GM21529 (cell line): Measurements from ENCODE around the gene ZNF142.

Experiments used
- ATAC-seq: cut with Tn5 transposase; IDR thresholded peaks from one replicate; pipeline ENCODE4 v1.9.1; 2021; ENCODE audit not compliant: unreplicated experiment

ZNF142 gene

DNA sequence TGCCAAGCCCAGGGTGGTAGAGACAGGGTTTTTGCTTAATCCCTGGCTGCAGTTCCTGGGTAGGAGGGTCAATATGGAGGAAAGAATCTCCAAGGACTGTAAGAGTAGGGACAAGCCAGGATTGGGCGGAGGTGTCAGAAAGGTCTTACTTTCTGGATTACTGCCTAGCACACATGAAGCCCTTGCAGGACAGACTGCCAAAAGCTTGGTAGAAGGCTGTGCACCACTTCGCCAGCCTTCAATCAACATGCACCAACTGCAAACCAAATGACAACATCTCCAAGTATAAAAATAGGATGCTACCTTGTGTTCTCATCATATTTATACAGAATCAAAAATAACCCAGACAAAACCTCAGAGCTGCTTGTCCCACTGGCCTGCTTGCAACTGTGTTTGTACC is 3.7 kb downstream of the ZNF142 start:
- no peak for ATAC-seq

DNA sequence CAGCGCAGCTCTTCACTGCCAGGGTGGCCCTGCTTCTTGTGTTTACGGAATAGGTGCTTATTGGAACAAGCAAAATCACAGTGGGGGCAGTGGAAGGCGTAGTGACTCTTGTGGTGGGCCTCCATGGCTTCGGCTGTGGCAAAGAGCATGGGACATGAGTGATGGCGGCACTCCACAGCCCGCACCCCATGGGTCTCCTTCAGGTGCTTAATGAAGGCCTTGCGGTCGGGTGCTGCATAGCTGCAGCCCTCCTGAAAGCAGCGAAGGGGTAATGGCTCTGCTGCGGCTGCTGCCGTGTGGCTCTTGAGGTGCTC is 10.7 kb downstream of the ZNF142 start:
- no peak for ATAC-seq

DNA sequence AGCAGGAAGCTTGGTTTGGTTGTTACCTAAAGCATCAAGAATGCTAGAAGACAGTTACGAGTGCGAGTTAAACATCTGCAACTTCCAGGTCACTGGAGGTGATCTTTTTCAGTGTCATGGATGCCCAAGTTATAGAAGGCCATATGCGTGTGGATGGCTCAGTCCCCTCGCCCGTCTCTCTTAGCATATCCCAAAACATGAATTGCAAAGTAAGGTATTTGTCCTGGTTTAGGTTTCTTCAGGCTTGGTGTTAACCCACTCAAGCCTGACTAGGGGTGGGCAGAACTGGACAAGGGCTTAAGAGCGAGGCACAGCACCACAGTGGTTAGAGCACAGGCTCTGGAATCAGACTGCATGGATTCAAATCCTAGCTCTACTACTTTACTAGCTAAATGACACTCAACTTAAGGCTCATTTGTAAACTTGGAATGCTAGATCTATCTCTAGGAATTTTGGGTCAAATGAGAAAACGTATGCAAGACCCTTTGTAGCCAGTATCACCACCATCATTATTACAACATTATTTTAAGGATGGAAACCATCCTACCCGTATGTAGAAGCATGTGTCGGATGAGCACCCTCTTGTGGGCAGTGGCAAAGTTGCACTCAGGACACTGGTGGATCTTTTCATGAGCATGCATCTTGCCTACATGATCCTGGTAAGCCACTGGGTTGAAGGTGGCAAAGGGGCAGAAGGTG is 11.2 kb downstream of the ZNF142 start:
- peak; percentile 54 for ATAC-seq

DNA sequence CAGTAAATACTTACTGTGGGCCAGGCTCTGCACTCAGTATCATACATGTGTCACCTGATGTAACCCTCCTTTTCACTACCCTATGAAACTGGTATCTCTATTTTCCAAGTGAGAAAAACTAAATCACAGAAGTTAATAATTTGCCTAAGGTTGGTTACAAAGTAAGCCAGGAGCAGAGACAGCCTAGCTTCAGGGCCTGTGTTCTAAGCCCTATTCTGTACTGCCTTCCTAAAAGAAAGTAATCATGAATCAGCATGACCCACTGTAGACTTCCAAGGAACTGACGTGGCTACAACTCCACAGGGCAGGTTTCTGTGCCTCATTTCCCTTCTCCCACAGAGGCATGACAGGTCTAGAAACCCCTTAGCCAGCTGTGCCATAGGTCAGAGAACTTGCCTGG is 14.3 kb downstream of the ZNF142 start:
- ATAC-seq = peak; percentile 43

DNA sequence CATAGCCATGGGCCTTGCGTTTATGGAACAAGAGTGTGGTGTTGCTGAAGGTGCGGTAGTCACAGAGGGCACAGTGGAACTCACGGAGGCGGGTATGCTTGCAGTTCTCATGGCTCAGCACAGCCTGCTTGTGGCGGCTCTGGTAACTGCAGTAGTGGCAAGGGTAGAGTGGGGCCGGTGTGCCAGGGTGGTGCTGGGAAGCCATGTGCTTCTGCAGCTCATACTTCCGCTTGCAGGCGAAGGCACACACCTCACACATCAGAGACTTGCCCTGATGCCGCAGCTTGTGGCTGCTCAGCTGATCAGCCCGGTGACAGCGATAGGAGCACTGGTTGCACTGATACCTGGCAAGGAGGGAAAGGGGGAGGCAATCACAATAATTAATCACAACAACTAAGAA is 14.7 kb downstream of the ZNF142 start:
- ATAC-seq = no peak

DNA sequence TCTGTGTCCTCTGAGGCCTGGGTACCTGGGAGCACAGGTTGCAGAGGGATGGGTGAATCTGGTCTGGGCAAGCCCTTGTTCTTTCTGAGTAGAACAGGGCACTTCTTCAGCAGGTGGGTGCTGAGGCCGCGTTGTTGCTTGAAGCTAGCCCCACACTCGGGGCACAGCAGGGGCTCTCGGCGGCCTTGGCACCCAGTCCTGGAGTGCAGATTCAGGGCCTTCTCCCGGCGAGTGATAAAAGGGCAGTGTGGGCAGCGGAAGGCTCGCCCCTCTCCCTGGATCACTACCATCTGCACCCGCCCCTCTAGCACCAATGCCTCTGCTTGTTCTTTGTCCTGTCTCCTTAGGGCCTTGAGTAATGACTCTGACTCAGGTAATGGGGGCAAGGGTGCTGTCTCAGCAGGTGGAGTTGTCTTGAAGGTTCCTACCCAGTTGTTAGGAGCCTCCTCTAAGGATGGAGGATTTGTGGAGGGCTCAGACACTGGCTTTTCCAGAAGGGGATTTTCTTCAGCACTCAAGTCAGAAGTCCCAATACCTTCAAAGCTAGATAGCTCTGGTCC is 15.6 kb downstream of the ZNF142 start:
- no peak for ATAC-seq

DNA sequence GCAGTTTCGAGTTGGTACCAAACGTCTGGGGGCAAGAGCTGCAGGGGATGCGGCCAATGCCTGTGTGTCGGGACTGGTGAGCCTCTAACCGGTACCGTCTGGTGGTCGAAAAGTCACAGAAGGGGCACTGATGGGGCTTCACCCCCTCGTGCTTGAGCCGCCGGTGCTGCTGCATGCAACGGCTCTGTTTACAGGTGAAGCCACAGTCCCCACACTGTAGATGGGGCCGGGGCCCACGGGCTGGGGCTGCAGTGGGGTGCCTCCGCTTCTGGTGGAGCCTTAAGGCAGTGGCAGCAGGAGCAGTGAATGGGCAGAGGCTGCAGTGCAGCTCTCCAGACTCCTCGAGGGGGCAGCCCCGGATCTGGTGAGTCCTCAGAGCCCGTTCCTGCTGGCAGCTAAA is 16.6 kb downstream of the ZNF142 start:
- ATAC-seq = no peak

DNA sequence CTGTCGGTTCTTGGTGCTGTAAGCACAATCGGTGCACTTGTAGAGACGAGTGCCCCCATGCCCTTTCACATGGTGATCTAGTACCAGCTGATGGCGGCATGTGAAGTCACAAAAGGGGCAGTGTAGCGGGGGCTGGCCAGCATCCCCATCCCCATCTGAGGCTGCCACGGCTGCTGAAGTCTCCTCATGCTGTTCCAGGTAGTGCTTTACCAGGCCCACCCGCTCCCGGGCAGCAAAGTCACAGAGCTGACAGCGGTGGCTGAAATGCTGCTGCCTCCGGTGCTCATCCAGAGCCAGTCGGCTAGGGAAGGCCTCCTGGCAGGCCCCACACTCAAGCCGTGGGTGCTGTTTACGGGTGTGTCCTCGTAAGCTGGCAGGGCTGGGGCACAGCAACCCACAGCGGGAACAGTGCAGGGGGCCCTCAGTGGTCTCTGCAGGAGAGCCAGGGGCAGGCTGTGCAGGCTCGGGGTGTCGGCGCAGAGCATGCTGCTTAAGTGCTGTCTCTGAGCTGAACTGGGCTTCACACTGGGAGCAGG is 17.2 kb downstream of the ZNF142 start:
- no peak for ATAC-seq

DNA sequence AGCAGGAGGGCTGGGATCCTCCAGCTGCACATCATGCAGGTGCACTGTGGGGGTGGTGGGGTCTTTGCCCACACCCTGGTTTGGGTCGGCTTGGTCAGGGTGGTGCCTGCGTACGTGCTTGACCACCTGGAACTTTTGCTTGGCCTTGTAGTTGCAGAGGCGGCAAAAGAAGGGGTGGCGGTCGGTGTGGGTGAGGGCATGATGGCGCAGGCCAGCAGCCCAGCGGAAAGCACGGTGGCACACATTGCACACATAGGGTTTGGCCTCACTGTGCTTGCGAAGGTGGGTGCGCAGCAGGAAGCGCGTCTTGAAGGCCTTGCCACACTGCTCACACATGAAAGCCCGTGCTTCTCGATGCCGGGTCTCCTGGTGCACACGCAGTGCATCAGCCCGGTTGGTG is 21.1 kb downstream of the ZNF142 start:
- no peak for ATAC-seq

DNA sequence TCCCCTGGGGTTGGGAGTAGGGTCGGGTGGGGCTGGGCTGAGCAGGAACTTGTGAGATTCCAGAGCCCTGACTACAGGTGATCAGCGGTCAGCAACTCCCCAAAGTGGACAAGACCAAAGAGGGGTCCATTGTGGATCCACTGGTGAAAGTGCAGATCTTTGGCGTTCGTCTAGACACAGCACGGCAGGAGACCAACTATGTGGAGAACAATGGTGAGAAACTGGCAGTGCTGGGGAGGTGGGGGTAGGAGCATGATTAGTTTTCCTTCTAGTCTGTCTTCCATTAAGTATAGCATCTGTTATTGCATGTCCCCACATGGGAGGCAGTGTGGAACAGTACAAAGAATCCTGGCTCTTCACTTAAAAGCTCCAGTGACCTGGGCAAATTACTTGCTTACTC is 23.7 kb downstream of the ZNF142 start:
- no peak for ATAC-seq

DNA sequence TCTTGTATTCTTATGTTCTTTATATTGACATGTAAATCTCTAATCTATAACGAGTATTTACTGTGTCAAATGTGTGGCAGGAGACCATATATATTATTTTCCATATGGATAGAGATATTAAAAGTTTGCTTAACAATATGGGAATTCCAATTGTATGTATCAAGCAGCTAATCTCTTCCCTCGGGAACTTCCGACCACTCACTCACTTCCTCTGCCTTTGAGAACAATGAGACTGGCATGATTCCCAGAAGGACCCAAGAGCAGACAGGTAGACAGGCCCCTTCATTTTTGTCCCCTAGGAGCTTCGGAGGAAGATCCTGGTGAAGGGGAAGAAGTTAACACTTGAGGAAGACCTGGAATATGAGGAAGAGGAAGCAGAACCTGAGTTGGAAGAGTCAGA is 27.6 kb downstream of the ZNF142 start:
- ATAC-seq = no peak

DNA sequence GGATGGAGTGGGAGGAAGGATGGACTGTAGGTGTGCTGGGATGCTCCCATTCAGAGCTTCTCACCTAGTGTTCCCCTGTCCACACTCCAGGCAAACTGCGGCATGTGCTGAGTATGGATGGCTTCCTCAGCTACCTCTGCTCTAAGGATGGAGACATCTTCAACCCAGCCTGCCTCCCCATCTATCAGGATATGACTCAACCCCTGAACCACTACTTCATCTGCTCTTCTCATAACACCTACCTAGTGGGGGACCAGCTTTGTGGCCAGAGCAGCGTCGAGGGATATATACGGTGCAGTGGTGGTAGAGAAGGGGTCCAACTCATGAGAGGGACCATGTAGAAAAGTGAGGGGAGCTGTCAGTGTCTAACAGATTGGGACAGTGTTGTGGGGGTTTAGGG is 31.5 kb downstream of the ZNF142 start:
- no peak for ATAC-seq

DNA sequence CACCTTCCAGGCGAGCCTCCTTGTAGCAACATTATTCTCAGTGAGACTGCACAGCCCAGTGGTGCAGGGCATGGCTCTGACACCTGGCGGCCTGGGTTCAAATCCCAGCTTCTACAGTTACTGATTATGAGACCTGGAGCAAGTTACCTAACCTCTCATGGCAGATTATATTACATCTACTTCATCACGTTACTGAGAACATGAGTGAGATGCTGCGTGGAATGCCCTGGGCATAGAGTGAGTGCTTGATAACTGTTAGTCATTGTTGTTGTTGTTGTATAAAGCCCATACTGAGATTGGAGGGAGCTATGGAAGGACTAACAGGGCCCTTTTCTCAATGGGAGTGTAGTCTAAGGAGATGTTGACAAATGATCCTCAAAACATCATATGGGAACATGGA is 33.1 kb downstream of the ZNF142 start:
- ATAC-seq = no peak

DNA sequence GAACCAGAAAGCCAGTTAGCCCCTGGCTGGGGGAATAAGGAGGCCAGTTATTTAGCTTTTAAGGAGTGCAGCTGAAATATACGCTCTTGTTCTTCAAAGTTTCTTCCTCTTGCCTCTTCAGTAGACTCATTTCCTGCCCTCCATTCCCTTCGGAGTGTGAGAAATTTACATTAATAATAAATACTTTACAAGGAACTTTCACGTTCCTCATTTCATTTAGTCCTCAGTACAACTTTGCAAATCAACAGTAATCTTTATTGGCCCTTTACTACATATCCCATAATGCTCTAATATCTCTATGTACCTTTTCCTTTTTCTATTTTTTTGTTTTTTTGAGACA is 36.1 kb downstream of the ZNF142 start:
- ATAC-seq = no peak

DNA sequence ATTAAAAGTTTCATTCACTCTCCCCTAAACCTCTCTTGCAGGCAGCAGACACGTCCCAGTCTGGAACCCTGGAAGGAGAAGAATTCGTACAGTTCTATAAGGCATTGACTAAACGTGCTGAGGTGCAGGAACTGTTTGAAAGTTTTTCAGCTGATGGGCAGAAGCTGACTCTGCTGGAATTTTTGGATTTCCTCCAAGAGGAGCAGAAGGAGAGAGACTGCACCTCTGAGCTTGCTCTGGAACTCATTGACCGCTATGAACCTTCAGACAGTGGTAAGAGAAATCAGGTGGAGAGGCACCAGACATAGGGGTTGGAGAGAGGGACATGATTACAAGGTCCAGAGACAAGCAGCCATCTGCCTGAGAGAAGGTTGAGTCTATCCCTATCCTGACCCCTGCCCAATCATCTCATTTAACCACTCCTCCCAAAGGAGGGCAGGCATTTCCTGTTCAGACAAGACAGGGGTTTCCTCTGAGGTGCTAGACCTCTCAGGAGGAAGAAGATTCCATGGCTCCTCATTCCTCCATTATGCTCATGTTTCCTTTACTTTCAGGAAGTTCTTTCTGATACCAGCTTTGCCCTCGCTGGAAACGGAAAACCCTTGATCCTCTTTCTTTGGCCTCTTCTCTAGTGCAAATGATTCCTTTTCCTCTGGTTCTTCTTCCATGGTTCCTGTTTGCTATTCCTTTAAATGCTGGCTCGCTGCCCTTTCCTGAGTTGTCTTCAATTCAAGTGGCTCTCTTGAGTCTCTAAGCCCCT is 36.6 kb downstream of the ZNF142 start:
- ATAC-seq = no peak

DNA sequence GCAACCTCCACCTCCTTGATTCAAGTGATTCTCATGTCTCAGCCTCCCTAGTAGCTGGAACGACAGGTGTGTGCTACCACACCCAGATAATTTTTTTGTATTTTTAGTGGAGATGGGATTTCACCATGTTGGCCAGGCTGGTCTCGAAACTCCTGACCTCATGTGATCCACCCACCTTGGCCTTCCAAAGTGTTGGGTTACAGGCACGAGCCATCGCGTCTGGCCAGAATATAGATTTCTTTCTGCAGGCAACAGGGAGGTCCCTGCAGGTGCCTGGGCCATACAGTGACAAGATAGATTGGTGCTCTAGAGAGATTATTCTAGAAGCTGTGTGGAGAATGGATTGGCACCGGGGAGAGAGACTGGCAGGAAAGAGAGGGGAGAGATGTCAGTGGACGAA is 38.4 kb downstream of the ZNF142 start:
- no peak for ATAC-seq

DNA sequence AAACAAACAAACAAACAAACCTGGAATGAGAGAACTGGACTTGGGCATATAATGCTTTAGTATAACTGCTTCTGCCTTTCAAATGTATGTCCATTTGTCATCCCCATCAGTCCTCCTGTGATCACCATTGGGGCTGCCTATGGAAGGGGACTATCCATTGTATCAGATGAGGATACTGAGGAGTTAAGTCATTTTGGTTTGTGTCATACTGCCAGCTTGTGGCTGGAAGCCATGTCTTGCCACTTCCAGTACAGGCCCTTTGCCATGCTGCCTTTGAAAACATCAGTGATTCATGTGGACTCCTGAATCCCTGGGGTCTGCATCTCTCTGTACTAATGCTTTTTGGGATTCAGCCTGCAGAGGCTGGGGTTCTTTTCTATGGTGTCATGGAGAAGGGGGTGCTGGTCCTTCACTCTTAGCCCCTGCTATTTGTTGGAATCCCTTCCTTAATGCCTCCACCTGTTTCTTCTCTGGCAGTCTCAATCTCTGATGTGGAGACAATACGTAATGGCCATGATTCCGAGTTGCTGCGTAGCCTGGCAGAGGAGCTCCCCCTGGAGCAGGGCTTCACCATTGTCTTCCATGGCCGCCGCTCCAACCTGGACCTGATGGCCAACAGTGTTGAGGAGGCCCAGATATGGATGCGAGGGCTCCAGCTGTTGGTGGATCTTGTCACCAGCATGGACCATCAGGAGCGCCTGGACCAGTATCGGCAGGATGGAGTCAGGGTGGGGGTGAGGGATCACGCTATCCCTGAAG is 41.1 kb downstream of the ZNF142 start:
- ATAC-seq = no peak

DNA sequence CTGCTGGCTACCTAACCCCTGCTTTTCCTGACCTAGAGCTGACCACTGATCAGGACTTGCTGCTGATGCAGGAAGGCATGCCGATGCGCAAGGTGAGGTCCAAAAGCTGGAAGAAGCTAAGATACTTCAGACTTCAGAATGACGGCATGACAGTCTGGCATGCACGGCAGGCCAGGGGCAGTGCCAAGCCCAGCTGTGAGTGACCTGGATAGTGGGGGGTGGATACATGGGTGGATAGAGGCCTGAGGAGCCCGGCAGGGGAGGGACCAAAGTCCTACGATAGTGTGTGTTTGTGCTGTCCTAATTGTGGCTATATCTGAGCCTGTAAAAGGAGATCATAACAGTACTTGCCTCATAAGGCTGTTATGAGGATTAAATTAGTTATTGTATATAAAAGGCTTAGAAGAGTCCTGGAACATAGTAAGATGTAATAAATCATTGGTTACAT is 43.5 kb downstream of the ZNF142 start:
- ATAC-seq = no peak

DNA sequence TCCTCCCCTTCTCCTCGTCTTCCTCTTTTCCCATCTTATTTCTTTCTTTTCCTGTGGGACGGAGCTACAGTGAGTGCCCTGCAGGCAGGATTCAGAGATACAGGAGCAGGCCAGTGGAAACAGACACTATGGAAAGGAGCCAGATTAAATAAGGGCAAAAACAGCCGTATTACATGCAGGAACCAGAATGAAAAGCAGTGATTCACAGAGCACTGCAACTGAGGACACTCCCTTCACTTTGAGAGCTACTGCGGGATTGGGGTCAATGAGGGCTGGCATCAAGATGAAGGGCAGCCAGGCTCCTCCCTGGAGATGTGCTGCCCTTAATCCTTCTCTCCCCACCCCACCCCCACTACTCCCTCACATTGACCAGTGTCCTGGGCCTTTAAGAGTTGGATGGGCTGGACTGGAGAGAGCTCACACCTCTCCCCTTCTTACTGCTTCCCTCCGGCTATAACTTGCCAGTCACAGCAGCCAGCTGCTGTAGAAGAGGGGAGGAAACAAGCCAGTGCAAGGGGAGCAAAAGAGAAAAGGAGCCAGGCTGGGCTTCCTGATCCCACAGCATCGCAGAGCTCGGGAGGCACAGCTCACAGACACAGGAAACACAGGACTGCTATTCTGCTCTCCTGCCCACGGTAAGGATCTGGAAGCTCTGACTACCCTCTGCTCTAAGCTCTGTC is 51.8 kb downstream of the ZNF142 start, which contains the start of gene PLCD4:
Gene PLCD4 (plus strand): TSS at position 464 of the 680 bp plus-strand sequence. CDS start 7,841 bp downstream, outside the sequence.
- ATAC-seq = no peak

DNA sequence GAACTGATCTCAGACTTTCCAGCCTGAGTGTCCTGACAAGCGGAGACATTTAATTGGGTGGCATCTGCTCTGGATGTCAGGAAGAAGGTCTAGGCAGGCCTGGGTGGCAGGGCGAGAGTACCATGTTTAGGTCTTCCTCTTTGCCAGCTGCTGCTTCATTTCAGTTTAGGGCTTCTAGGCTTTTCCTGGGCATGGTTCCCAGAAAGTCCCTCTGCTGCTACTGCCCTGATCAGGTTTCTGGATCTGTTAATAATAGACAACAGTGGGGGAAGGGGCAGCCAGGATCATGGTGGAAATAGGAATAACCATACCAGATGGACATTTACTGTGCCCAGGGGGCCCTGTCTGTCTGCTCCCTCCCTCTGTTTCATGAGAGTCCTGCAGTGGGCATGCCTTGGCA is 54.0 kb downstream of the ZNF142 start:
- no peak for ATAC-seq
